K562 (cell line): ENCODE measurements around the gene RPAIN. TPM values are rescaled to one million over a fixed set of nuclear protein-coding genes. Genes with fewer than 3 reads are reported as not detected.

Source experiments
- ATAC-seq: fragments of 200-7000 bp; cut with Tn5 transposase; 3 replicates; pipeline ENCODE4 v1.9.1; 2020; ENCODE audit warnings: moderate library complexity
- BruUV-seq: library from RNA; stranded (reverse); fragments of 400-500 nt; replicated peaks from 2 replicates; lab custom pipeline; 2021; lab: Mats Ljungman, UMichigan
- CTCF ChIA-PET: fragments of 300-600 bp; formaldehyde crosslinking; extraction: SDS; loops from one replicate; lab custom pipeline; 2021; ENCODE audit warnings: low intra/inter-chr PET ratio; lab: Yijun Ruan, JAX
- POLR2A ChIA-PET: fragments of 300-600, 350-650 bp; sonication (Branson Sonifier 250); formaldehyde crosslinking; extraction: SDS; loops from one replicate; lab custom pipeline; 2021; ENCODE audit warnings: antibody characterized with exemption, inconsistent platforms; lab: Yijun Ruan, JAX
- DNase-seq, 4 experiments: peaks; one replicate each; pipeline versions ENCODE4 v3.0.0 to v3.0.0-alpha.2; 2011 to 2018; ENCODE audit warnings: low spot score in 3 of 4, mixed read lengths in 3 of 4; ENCODE audit errors: extremely low read depth in 1 of 4
- FAIRE-seq: peaks from 2 replicates; lab custom pipeline; 2011; peaks lifted over from hg19 to GRCh38; lab: Jason Lieb, UNC
- H2AFZ ChIP-seq: 2 replicates; pipeline ENCODE4 v1.6.0; 2011; ENCODE audit warnings: low read depth, low read length, control low read depth, inconsistent platforms
- H3K27ac ChIP-seq: fragments of 200-600 bp; 3 replicates; pipeline ENCODE4 v1.8.0; 2011; ENCODE audit warnings: low read depth, mild to moderate bottlenecking, control low read depth, inconsistent platforms, low read length, moderate library complexity, mixed read lengths; ENCODE audit errors: extremely low read depth
- H3K27me3 ChIP-seq, 2 experiments: fragments of 300-600 bp in 1 of 2; 2 replicates in 1 of 2; 3 replicates in 1 of 2; pipeline versions ENCODE4 v1.6.0 to v1.8.0; 2011; ENCODE audit warnings: inconsistent platforms in 2 of 2, low read length in 2 of 2, mild to moderate bottlenecking in 1 of 2, mixed read lengths in 1 of 2, moderate library complexity in 1 of 2; ENCODE audit not compliant: control insufficient read depth in 2 of 2, insufficient read depth in 2 of 2
- H3K36me3 ChIP-seq: fragments of 300-600 bp; 3 replicates; pipeline ENCODE4 v1.8.0; 2011; ENCODE audit warnings: mild to moderate bottlenecking, low read length, inconsistent platforms; ENCODE audit not compliant: control insufficient read depth, insufficient read depth
- H3K4me1 ChIP-seq, 2 experiments: fragments of 200-600 bp in 1 of 2; replicated peaks in 1 of 2; 2 replicates in 1 of 2; 3 replicates in 1 of 2; pipeline versions ENCODE4 v1.5.1 to v1.8.0; 2011; ENCODE audit warnings: inconsistent platforms in 2 of 2, low read length in 2 of 2, mild to moderate bottlenecking in 1 of 2, mixed read lengths in 1 of 2, moderate library complexity in 1 of 2; ENCODE audit not compliant: control insufficient read depth in 2 of 2, insufficient read depth in 2 of 2
- H3K4me2 ChIP-seq: 2 replicates; pipeline ENCODE4 v1.6.1; 2011; ENCODE audit warnings: low read length, control low read depth, inconsistent platforms, mixed read lengths; ENCODE audit not compliant: insufficient read depth
- H3K4me3 ChIP-seq: fragments of 200-600 bp; sonication (generic), shearing (Covaris generic); 2 replicates; pipeline ENCODE4 v1.5.1; 2016; ENCODE audit warnings: control low read depth, inconsistent platforms
- H3K79me2 ChIP-seq: fragments of 200-600 bp; 3 replicates; pipeline ENCODE4 v1.8.0; 2011; ENCODE audit warnings: low read length, inconsistent platforms; ENCODE audit not compliant: control insufficient read depth, insufficient read depth
- H3K9ac ChIP-seq, 2 experiments: 2 replicates each; pipeline versions ENCODE4 v1.6.0 to v1.6.1; 2011; ENCODE audit warnings: low read depth in 2 of 2, low read length in 2 of 2, control low read depth in 1 of 2, inconsistent platforms in 1 of 2, mild to moderate bottlenecking in 1 of 2, mixed read lengths in 1 of 2; ENCODE audit not compliant: insufficient read depth in 1 of 2
- H3K9me1 ChIP-seq: one replicate; pipeline ENCODE4 v1.6.0; 2011; ENCODE audit warnings: inconsistent platforms, mild to moderate bottlenecking, low read length, moderate library complexity; ENCODE audit not compliant: control insufficient read depth, insufficient read depth
- H3K9me3 ChIP-seq: replicated peaks from 2 replicates; pipeline ENCODE4 v1.5.1; 2011; ENCODE audit warnings: low read depth, low read length, inconsistent platforms; ENCODE audit not compliant: control insufficient read depth, insufficient read depth
- H4K20me1 ChIP-seq: replicated peaks from 2 replicates; pipeline ENCODE4 v1.6.1; 2011; ENCODE audit warnings: low read length, inconsistent platforms, mixed read lengths; ENCODE audit not compliant: control insufficient read depth, insufficient read depth
- BCL6 ChIP-seq: fragments of 250-450 bp; sonication (Bioruptor Pico); IDR thresholded peaks from 2 replicates; pipeline ENCODE4 v1.4.0; 2020
- CHCHD3 ChIP-seq: fragments of 250-450 bp; sonication (Bioruptor Pico); IDR thresholded peaks from 2 replicates; pipeline ENCODE4 v2.1.2; 2022; ENCODE audit warnings: mild to moderate bottlenecking
- FOXK2 ChIP-seq, 2 experiments: fragments of 450-650 bp; IDR thresholded peaks in 1 of 2; conservative IDR thresholded peaks in 1 of 2; 2 replicates each; pipeline ENCODE4 v1.6.1; 2016; ENCODE audit warnings: low read depth in 2 of 2, mild to moderate bottlenecking in 1 of 2
- WGBS: fragments of 100-300 bp; shearing (Covaris generic); methylation state at CpG from one replicate; pipeline ENCODE4 v1.1.6; 2016; ENCODE audit warnings: low coverage, mixed read lengths; ENCODE audit not compliant: insufficient coverage; ENCODE audit errors: missing lambda C conversion rate; 5-methylcytosine and 5-hydroxymethylcytosine counted together
- in situ Hi-C: fragments of 300-500 bp; cut with MboI; formaldehyde crosslinking; loops from 4 replicates; pipeline ENCODE4 v1.15.0; 2018; ENCODE audit warnings: inconsistent platforms, mixed read lengths
- intact Hi-C: fragments of 100-400 bp; cut with micrococcal nuclease; formaldehyde crosslinking; loops from 2 replicates; pipeline ENCODE4 v1.14.2; 2022
- polyA plus RNA-seq, 8 experiments: library from polyadenylated mRNA; depleted of rRNA in 4 of 8; stranded (reverse) in 5 of 8; unstranded in 3 of 8; fragments of >200 nt; fragmentation: Nextera tagmentation in 2 of 8; fragmentation: Illumina TruSeq in 1 of 8; extraction: Ambion mirVana in 2 of 8; extraction: Trizol in 1 of 8; gene quantifications; 2 replicates each; pipeline versions ENCODE4 v1.2.1 to v1.2.3, GENCODE V29; 2011 to 2014; ENCODE audit warnings: inconsistent platforms in 1 of 8, missing spikeins in 1 of 8
- total RNA-seq, 7 experiments: library from RNA; depleted of rRNA in 6 of 7; stranded (reverse); fragments of >200 nt in 6 of 7; fragmentation: Illumina TruSeq in 2 of 7; extraction: Trizol in 2 of 7; gene quantifications; 2 replicates each; pipeline versions ENCODE4 v1.2.1 to v1.2.3, GENCODE V29; 2011 to 2021; ENCODE audit warnings: low replicate concordance in 1 of 7
- TF ChIP-seq, protein P1 (sequence below): fragments of 450-650 bp; IDR thresholded peaks from 2 replicates; pipeline ENCODE4 v1.6.1; 2017; ENCODE audit warnings: antibody characterized with exemption

RPAIN gene
- total and polyA plus RNA-seq, 9 of the 15 experiments (the other 6 are each of a cell fraction or from before 2014, with no cell fraction given): 27.3 to 63.7 (median 38.5) TPM

DNA sequence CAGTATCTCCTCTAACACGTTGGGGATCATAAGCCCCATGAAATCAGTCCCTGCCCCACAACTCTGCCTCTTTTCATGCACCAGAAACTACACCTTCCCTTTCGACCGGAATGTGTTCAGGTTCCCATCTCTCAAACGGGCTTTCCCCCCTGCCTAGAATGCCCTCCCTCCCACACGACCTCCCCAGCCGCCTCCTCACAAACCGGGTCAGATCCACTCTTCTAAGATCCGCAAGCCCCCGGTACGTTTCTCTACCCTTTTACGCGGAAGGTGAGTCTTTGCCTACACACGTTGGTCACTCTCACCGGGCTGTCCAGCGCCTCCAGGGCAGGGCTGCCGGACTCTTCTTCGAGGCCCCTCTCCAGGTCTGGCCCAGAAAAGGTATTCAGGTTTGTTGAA lies 48.1 kb downstream of the RPAIN start:
- Histone ChIP-seq H3K4me1 (peaks cover 4 to 6% of the 10 kb centered on the region in 2 experiments; a peak in 4 of 5 replicates), H3K9me1 (no peaks in the 10 kb centered on the region), H3K79me2 (peaks cover 58% of the 10 kb centered on the region), H2AFZ (peak overlapping the region; percentile 91), H3K4me3 (peak overlapping the region; percentile 97), H3K27me3 (no peaks in the 10 kb centered on the region), H3K27ac (peak overlapping the region; percentile 70), H3K36me3 (peaks cover 30% of the 10 kb centered on the region; the same call in 1 of the 3 replicates), H3K9ac (peak overlapping the region; percentile 83 to 94), H3K4me2 (peak overlapping the region; percentile 93), H4K20me1 (0 out of 2 replicates have a peak, but pooled peaks cover 2% of the 10 kb centered on the region), H3K9me3 (no peaks in the 10 kb centered on the region)
- ChIA-PET CTCF (no interaction called here), POLR2A (interaction anchor here (1.1 to 2.3 kb wide), 3 partner anchors 18 to 968 kb away, joined by 3 to 15 read pairs (median 4); partner anchors contain the start of genes DERL2, MIS12 and NUP88)
- TF ChIP-seq, protein P1, sequence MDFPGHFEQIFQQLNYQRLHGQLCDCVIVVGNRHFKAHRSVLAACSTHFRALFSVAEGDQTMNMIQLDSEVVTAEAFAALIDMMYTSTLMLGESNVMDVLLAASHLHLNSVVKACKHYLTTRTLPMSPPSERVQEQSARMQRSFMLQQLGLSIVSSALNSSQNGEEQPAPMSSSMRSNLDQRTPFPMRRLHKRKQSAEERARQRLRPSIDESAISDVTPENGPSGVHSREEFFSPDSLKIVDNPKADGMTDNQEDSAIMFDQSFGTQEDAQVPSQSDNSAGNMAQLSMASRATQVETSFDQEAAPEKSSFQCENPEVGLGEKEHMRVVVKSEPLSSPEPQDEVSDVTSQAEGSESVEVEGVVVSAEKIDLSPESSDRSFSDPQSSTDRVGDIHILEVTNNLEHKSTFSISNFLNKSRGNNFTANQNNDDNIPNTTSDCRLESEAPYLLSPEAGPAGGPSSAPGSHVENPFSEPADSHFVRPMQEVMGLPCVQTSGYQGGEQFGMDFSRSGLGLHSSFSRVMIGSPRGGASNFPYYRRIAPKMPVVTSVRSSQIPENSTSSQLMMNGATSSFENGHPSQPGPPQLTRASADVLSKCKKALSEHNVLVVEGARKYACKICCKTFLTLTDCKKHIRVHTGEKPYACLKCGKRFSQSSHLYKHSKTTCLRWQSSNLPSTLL: no peak
- TF ChIP-seq BCL6 (CRISPR knock-in tag): no peak
- TF ChIP-seq FOXK2 (conservative IDR thresholded peaks at IDR 0.05 in 1 of 2, IDR thresholded peaks at IDR 0.05 in 1 of 2; ENCODE audit: low read depth in 2 of 2): no peak
- no peak for TF ChIP-seq CHCHD3 (CRISPR knock-in tag)
- no peak for FAIRE-seq
- peak; percentile 56 for ATAC-seq
- in situ Hi-C loops (no loop called here), intact Hi-C loops (no loop called here)
- peak in 3 of 4 experiments; percentile 11 to 19 (median 11) for DNase-seq
- WGBS: under 1% methylated on average over 17 of the region's 17 CpGs
- TSS peak; percentile 36 for BruUV-seq
